Lower lobe of right lung (tissue), 2 donors: ENCODE measurements around the gene NAV2. TPM values are rescaled to one million over a fixed set of nuclear protein-coding genes. Genes with fewer than 3 reads are reported as not detected.

ENCODE experiments used
- ATAC-seq, 2 donors: fragments of 200-7000 bp; cut with Tn5 transposase; one replicate each; pipeline ENCODE4 v1.9.1; 2020 to 2022; ENCODE audit warnings: mild to moderate bottlenecking in 2 of 2, moderate library complexity in 2 of 2
- DNase-seq: peaks from one replicate; pipeline ENCODE4 v3.0.0-alpha.2; 2020
- H3K27ac ChIP-seq: fragments of 200-600 bp; one replicate; pipeline ENCODE4 v1.8.0; 2022
- H3K27me3 ChIP-seq: fragments of 200-600 bp; one replicate; pipeline ENCODE4 v1.8.0; 2022; ENCODE audit warnings: low read depth
- H3K36me3 ChIP-seq: fragments of 200-600 bp; one replicate; pipeline ENCODE4 v1.8.0; 2022; ENCODE audit warnings: mild to moderate bottlenecking
- H3K4me1 ChIP-seq: fragments of 200-600 bp; one replicate; pipeline ENCODE4 v1.8.0; 2022
- H3K4me3 ChIP-seq: fragments of 200-600 bp; one replicate; pipeline ENCODE4 v1.8.0; 2022; ENCODE audit warnings: mild to moderate bottlenecking
- H3K9me3 ChIP-seq: fragments of 200-600 bp; one replicate; pipeline ENCODE4 v1.8.0; 2022
- intact Hi-C: fragments of 100-400 bp; cut with DNase I; formaldehyde crosslinking; loops from one replicate; pipeline ENCODE4 v1.11.0; 2022
- total RNA-seq: library from RNA; stranded (reverse); fragmentation: NEBNext Ultra II Directional; extraction: Animal tissue kit (Norgen Biotek cat#: 25700); gene quantifications from one replicate; pipeline ENCODE4 v1.2.1, GENCODE V29; 2021
- TF ChIP-seq, protein P1 (sequence below): fragments of 200-600 bp; IDR thresholded peaks from one replicate; pipeline ENCODE4 v1.8.0; 2022; ENCODE audit warnings: antibody characterized with exemption, mild to moderate bottlenecking
- donor health status: DM: no; HTN: yes; CAD: no; lungs with severe emphysema.

Gene NAV2
- total RNA-seq, 1 donor from 2014 or later: 36.9 TPM

DNA sequence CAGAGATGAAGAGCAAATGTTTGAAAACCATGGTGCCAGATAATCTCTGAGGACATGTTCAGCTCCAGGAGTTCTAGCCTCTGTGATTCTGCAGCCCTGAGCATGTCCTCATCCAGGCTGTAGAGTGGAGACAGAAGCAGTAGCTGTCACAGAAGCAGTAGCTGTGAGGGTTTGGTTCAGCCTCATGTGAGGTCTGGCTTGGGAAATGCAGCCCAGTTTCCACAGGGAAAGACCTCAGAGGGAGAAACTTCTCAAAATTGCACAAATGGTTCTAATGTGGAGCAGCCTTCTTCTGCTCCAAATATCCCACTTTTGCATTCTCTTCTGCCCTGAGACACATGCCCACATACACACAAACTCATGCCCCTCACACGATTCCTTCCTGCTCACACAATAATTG, 399.2 kb downstream of the NAV2 start:
- no peak for ATAC-seq
- TF ChIP-seq, protein P1, sequence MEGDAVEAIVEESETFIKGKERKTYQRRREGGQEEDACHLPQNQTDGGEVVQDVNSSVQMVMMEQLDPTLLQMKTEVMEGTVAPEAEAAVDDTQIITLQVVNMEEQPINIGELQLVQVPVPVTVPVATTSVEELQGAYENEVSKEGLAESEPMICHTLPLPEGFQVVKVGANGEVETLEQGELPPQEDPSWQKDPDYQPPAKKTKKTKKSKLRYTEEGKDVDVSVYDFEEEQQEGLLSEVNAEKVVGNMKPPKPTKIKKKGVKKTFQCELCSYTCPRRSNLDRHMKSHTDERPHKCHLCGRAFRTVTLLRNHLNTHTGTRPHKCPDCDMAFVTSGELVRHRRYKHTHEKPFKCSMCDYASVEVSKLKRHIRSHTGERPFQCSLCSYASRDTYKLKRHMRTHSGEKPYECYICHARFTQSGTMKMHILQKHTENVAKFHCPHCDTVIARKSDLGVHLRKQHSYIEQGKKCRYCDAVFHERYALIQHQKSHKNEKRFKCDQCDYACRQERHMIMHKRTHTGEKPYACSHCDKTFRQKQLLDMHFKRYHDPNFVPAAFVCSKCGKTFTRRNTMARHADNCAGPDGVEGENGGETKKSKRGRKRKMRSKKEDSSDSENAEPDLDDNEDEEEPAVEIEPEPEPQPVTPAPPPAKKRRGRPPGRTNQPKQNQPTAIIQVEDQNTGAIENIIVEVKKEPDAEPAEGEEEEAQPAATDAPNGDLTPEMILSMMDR: no peak
- no peak overlapping the region for H3K4me3 ChIP-seq
- no peaks in the 10 kb centered on the region for H3K9me3 ChIP-seq
- intact Hi-C loops: no loop called here
- DNase-seq: no peak
- H3K36me3 ChIP-seq: peaks cover 41% of the 10 kb centered on the region
- peak overlapping the region; percentile 18 for H3K27ac ChIP-seq
- no peaks in the 10 kb centered on the region for H3K27me3 ChIP-seq
- peaks cover 21% of the 10 kb centered on the region for H3K4me1 ChIP-seq

DNA sequence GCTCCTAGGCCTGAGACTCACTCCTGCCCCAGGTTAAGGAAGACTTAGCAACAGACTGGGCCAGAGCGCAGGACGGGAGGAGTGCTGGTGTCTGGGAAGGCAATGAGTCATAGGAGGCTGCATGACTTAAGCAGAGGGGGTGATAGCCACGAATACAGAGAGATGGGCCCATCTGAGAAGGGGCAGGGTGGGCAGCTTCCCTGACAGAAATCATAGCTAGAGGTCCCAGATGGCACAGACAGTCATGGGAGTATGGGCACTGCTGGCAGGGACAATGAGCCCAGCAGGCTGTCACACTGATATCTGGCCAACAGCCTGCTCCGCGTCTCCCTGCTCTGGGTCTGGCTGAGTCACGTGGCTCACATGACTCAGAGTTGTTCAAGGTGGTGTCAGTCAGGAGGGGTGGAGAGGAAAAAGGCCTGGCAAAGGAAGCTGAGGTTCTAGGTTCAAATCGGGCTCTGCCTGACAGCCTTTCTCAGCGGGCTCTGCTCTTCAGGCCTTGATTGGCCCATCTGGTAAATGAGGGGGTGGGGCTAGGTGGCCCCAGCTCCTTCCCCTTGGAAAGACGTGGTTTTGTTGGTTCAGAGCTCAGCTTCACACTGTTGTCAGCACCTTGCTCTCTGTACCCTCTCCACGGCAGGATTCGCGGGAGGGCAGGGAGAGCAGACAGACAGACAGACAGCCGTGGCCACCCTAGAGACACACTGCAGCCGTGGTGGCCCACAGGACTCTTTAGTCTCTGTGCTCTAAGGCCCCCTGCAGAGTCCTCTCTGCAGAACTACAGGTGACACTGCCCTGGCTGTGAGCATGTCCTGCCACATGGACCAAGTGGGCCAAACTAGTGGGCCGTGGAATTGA, 399.9 kb downstream of the NAV2 start:
- ATAC-seq: peak; percentile 78 to 83
- H3K36me3 ChIP-seq: peaks cover 44% of the 10 kb centered on the region
- no peaks in the 10 kb centered on the region for H3K27me3 ChIP-seq
- no peaks in the 10 kb centered on the region for H3K9me3 ChIP-seq
- H3K4me3 ChIP-seq: no peak overlapping the region
- H3K27ac ChIP-seq: peak overlapping the region; percentile 18
- TF ChIP-seq, protein P1: no peak
- peaks cover 21% of the 10 kb centered on the region for H3K4me1 ChIP-seq
- intact Hi-C loops: no loop called here
- no peak for DNase-seq

DNA sequence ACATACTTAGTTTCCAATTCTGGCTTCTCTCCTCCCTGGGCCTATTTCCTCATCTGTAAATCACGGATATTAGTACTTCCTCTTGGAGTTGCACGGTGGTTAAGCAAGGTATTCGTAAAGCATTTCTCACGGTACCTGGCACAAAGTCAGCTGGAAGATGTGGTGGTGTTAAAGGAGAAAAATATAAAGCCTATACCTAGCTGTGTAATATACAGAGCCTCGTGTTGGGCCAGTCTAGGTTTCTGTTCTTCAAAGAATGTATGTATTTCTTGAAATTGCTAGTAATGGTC, 400.5 kb downstream of the NAV2 start:
- Histone ChIP-seq H3K27me3 (no peaks in the 10 kb centered on the region), H3K9me3 (no peaks in the 10 kb centered on the region), H3K27ac (no peak overlapping the region), H3K4me1 (peaks cover 21% of the 10 kb centered on the region), H3K4me3 (no peak overlapping the region), H3K36me3 (peaks cover 44% of the 10 kb centered on the region)
- TF ChIP-seq, protein P1: no peak
- DNase-seq (no peak), ATAC-seq (no peak)
- intact Hi-C loops: no loop called here

DNA sequence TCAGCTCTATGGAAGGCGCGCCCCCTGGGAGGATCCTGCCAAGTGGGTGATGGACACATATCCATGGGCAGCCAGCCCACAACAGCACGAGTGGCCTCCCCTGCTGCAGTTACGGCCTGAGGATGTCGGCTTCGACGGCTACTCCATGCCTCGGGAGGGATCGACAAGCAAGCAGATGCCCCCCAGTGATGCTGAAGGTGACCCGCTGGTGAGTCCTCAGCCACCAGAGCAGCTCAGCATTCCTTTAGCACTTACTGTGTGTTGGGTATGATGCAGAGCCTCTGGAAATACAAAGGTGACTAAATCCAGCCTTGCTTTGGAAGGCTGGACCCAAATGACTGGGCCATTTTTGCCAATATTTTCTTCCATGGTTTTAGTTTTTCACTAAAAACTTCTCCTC, 402.0 kb downstream of the NAV2 start:
- Histone ChIP-seq H3K4me3 (no peak overlapping the region), H3K36me3 (peaks cover 47% of the 10 kb centered on the region), H3K27me3 (no peaks in the 10 kb centered on the region), H3K4me1 (peaks cover 21% of the 10 kb centered on the region), H3K27ac (no peak overlapping the region), H3K9me3 (no peaks in the 10 kb centered on the region)
- DNase-seq: no peak
- intact Hi-C loops: no loop called here
- TF ChIP-seq, protein P1: no peak
- ATAC-seq: no peak

DNA sequence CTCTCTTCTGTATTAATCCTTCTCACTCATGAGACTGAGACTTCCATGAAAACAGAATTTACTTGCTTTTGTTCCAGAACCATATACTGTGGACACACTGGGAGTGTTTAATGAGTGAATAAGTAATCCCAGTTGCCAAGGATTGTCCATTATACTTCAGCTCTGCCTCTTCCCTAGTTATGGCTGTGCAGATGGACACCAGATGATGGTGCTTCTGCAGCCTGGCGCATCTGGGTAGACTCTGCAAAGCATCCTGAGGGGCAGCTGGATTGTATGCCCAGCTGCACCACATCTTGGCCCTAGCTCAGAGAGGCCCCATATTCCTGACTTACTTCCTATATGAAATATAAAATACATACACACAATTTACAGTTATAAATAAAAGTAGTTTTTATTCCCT, 404.2 kb downstream of the NAV2 start:
- Histone ChIP-seq H3K27ac (no peak overlapping the region), H3K4me1 (peaks cover 12% of the 10 kb centered on the region), H3K27me3 (no peaks in the 10 kb centered on the region), H3K9me3 (no peaks in the 10 kb centered on the region), H3K4me3 (no peak overlapping the region), H3K36me3 (peaks cover 41% of the 10 kb centered on the region)
- DNase-seq (no peak), ATAC-seq (no peak)
- intact Hi-C loops: no loop called here
- TF ChIP-seq, protein P1: no peak
